Skeletal muscle tissue (tissue), 4 donors: Measurements from ENCODE around the gene DMD. TPM values are rescaled to one million over a fixed set of nuclear protein-coding genes. Genes with fewer than 3 reads are reported as not detected.
"Not testable (repeated sequence)": the region's sequence is repeated elsewhere in the genome, so short reads cannot be mapped to it uniquely, and the experiment has no call there.

Experiments used
- H3K27ac ChIP-seq: one replicate; pipeline ENCODE4 v1.7.0; 2013; ENCODE audit warnings: mild to moderate bottlenecking, low read depth, low read length, inconsistent platforms
- H3K27me3 ChIP-seq, 3 donors: one replicate each; pipeline ENCODE4 v1.7.0; 2013; ENCODE audit warnings: low read length in 3 of 3; ENCODE audit not compliant: control insufficient read depth in 3 of 3, insufficient read depth in 3 of 3
- H3K36me3 ChIP-seq, 3 donors: one replicate each; pipeline ENCODE4 v1.7.0; 2013; ENCODE audit warnings: low read length in 3 of 3; ENCODE audit not compliant: control insufficient read depth in 3 of 3, insufficient read depth in 3 of 3
- H3K4me1 ChIP-seq, 3 donors: one replicate each; pipeline ENCODE4 v1.7.0; 2013; ENCODE audit warnings: low read length in 3 of 3, mild to moderate bottlenecking in 3 of 3; ENCODE audit not compliant: control insufficient read depth in 3 of 3, insufficient read depth in 3 of 3
- H3K4me3 ChIP-seq, 3 donors: one replicate each; pipeline ENCODE4 v1.7.0; 2013; ENCODE audit warnings: low read length in 3 of 3
- H3K9ac ChIP-seq, 3 donors: one replicate each; pipeline ENCODE4 v1.7.0; 2013; ENCODE audit warnings: low read length in 3 of 3, mild to moderate bottlenecking in 3 of 3, moderate library complexity in 2 of 3, low read depth in 1 of 3
- H3K9me3 ChIP-seq, 3 donors: one replicate each; pipeline ENCODE4 v1.7.0; 2013; ENCODE audit warnings: low read length in 3 of 3; ENCODE audit not compliant: control insufficient read depth in 3 of 3
- total RNA-seq: library from RNA; depleted of rRNA; stranded (reverse); fragments of >200 nt; gene quantifications from one replicate; pipeline ENCODE4 v1.2.3, GENCODE V29; 2014
- donor health status: Osteomylitis.

DMD gene
- total RNA-seq, 1 donor from 2014 or later: 190 TPM

- Histone ChIP-seq H3K9me3 (no peaks in the 10 kb centered on the region), H3K27me3 (no peaks in the 10 kb centered on the region), H3K4me1 (no peaks in the 10 kb centered on the region), H3K4me3 (no peak overlapping the region), H3K36me3 (no peaks in the 10 kb centered on the region), H3K27ac (no peak overlapping the region), H3K9ac (no peak overlapping the region)
These were observed 436.4 kb downstream of the DMD start for GRCh38 chrX:32774966-32775365.

GRCh38 chrX:32749070-32749469 lies 462.3 kb downstream of the DMD start:
- no peak overlapping the region for H3K4me3 ChIP-seq
- H3K27me3 ChIP-seq: no peaks in the 10 kb centered on the region
- no peak overlapping the region for H3K9ac ChIP-seq
- no peaks in the 10 kb centered on the region for H3K36me3 ChIP-seq
- no peaks in the 10 kb centered on the region for H3K4me1 ChIP-seq
- no peaks in the 10 kb centered on the region for H3K9me3 ChIP-seq
- no peak overlapping the region for H3K27ac ChIP-seq

- Histone ChIP-seq H3K4me1 (peaks cover 0 to 2% (median 0%) of the 10 kb centered on the region in 3 donors), H3K9ac (no peak overlapping the region), H3K9me3 (no peaks in the 10 kb centered on the region), H3K27me3 (no peaks in the 10 kb centered on the region), H3K4me3 (no peak overlapping the region), H3K27ac (no peak overlapping the region), H3K36me3 (no peaks in the 10 kb centered on the region)
These were observed 466.0 kb downstream of the DMD start for GRCh38 chrX:32745323-32745722.

- Histone ChIP-seq H3K4me3 (no peak overlapping the region), H3K36me3 (no peaks in the 10 kb centered on the region), H3K27ac (no peak overlapping the region), H3K27me3 (no peaks in the 10 kb centered on the region), H3K9me3 (no peaks in the 10 kb centered on the region), H3K4me1 (peaks cover 0 to 2% (median 0%) of the 10 kb centered on the region in 3 donors), H3K9ac (no peak overlapping the region)
These were observed 466.4 kb downstream of the DMD start for GRCh38 chrX:32744921-32745320.

GRCh38 chrX:32741910-32742309 lies 469.4 kb downstream of the DMD start:
- no peaks in the 10 kb centered on the region for H3K9me3 ChIP-seq
- no peaks in the 10 kb centered on the region for H3K36me3 ChIP-seq
- H3K4me1 ChIP-seq: peaks cover 0 to 2% (median 0%) of the 10 kb centered on the region in 3 donors
- no peak overlapping the region for H3K27ac ChIP-seq
- H3K27me3 ChIP-seq: no peaks in the 10 kb centered on the region
- no peak overlapping the region for H3K4me3 ChIP-seq
- H3K9ac ChIP-seq: no peak overlapping the region

- Histone ChIP-seq H3K36me3 (no peaks in the 10 kb centered on the region), H3K27me3 (no peaks in the 10 kb centered on the region), H3K9ac (no peak overlapping the region), H3K4me3 (no peak overlapping the region), H3K9me3 (no peaks in the 10 kb centered on the region), H3K4me1 (no peaks in the 10 kb centered on the region), H3K27ac (no peak overlapping the region)
These were observed 502.8 kb downstream of the DMD start for GRCh38 chrX:32708542-32708941.

GRCh38 chrX:32705385-32705784 lies 506.0 kb downstream of the DMD start:
- not testable (repeated sequence) for H3K4me3 ChIP-seq, H3K36me3 ChIP-seq, H3K27ac ChIP-seq, H3K9me3 ChIP-seq, H3K4me1 ChIP-seq, H3K27me3 ChIP-seq, H3K9ac ChIP-seq

GRCh38 chrX:32687379-32687778 lies 524.0 kb downstream of the DMD start:
- Histone ChIP-seq H3K9me3 (no peaks in the 10 kb centered on the region), H3K4me3 (no peak overlapping the region), H3K27ac (no peak overlapping the region), H3K36me3 (no peaks in the 10 kb centered on the region), H3K9ac (no peak overlapping the region), H3K27me3 (no peaks in the 10 kb centered on the region), H3K4me1 (no peaks in the 10 kb centered on the region)

- H3K9me3 ChIP-seq: no peaks in the 10 kb centered on the region
- no peak overlapping the region for H3K27ac ChIP-seq
- no peak overlapping the region for H3K9ac ChIP-seq
- no peaks in the 10 kb centered on the region for H3K27me3 ChIP-seq
- H3K4me1 ChIP-seq: peaks cover 0 to 2% (median 0%) of the 10 kb centered on the region in 3 donors
- H3K4me3 ChIP-seq: no peak overlapping the region
- no peaks in the 10 kb centered on the region for H3K36me3 ChIP-seq
These were observed 532.9 kb downstream of the DMD start for GRCh38 chrX:32678487-32678886.

- Histone ChIP-seq H3K9ac (no peak overlapping the region), H3K4me3 (no peak overlapping the region), H3K27ac (no peak overlapping the region), H3K4me1 (peaks cover 0 to 1% (median 0%) of the 10 kb centered on the region in 3 donors), H3K27me3 (no peaks in the 10 kb centered on the region), H3K36me3 (no peaks in the 10 kb centered on the region), H3K9me3 (no peaks in the 10 kb centered on the region)
These were observed 538.2 kb downstream of the DMD start for GRCh38 chrX:32673193-32673592.

GRCh38 chrX:32662516-32662915 lies 548.8 kb downstream of the DMD start:
- no peaks in the 10 kb centered on the region for H3K9me3 ChIP-seq
- no peaks in the 10 kb centered on the region for H3K27me3 ChIP-seq
- H3K4me1 ChIP-seq: no peaks in the 10 kb centered on the region
- no peak overlapping the region for H3K27ac ChIP-seq
- H3K9ac ChIP-seq: no peak overlapping the region
- no peaks in the 10 kb centered on the region for H3K36me3 ChIP-seq
- H3K4me3 ChIP-seq: no peak overlapping the region
